Neural cell (in vitro differentiated cells): ENCODE data around the gene PIAS2. TPM values are rescaled to one million over a fixed set of nuclear protein-coding genes. Genes with fewer than 3 reads are reported as not detected.

Experiments used
- H2AFZ ChIP-seq: fragments of 200-600, 300-800 bp; sonication (generic), shearing (Covaris generic); 2 replicates; pipeline ENCODE4 v1.6.0; 2014; ENCODE audit warnings: low read depth, mild to moderate bottlenecking, antibody characterized with exemption, low read length, moderate library complexity
- H3F3A ChIP-seq: fragments of 200-600 bp; shearing (Covaris generic); 2 replicates; pipeline ENCODE4 v1.6.1; 2016; ENCODE audit warnings: mild to moderate bottlenecking, moderate library complexity, mixed read lengths, antibody characterized with exemption, low read length; ENCODE audit not compliant: insufficient read depth, poor library complexity, severe bottlenecking
- H3K27ac ChIP-seq: fragments of 200-600, 300-800 bp; sonication (generic), shearing (Covaris generic); 2 replicates; pipeline ENCODE4 v1.5.1; 2014; ENCODE audit warnings: mild to moderate bottlenecking, low read length, moderate library complexity
- H3K27me3 ChIP-seq: fragments of 300-800, 200-600 bp; sonication (generic), shearing (Covaris generic); 2 replicates; pipeline ENCODE4 v1.6.0; 2014; ENCODE audit warnings: mild to moderate bottlenecking, low read depth, low read length, moderate library complexity; ENCODE audit not compliant: insufficient read depth
- H3K36me3 ChIP-seq: fragments of 300-800, 200-600 bp; sonication (generic), shearing (Covaris generic); 2 replicates; pipeline ENCODE4 v1.5.1; 2014; ENCODE audit warnings: mild to moderate bottlenecking, antibody characterized with exemption, low read length, moderate library complexity; ENCODE audit not compliant: insufficient read depth
- H3K4me2 ChIP-seq: fragments of 300-800, 200-600 bp; sonication (generic), shearing (Covaris generic); 2 replicates; pipeline ENCODE4 v1.6.0; 2014; ENCODE audit warnings: mild to moderate bottlenecking, low read length
- H3K4me3 ChIP-seq: fragments of 300-800, 200-600 bp; sonication (generic), shearing (Covaris generic); 2 replicates; pipeline ENCODE4 v1.5.1; 2014; ENCODE audit warnings: mild to moderate bottlenecking, low read length, moderate library complexity
- H3K79me2 ChIP-seq: fragments of 200-600 bp; shearing (Covaris generic); replicated peaks from 2 replicates; pipeline ENCODE4 v1.6.0; 2014; ENCODE audit warnings: mild to moderate bottlenecking, low read length, moderate library complexity; ENCODE audit not compliant: insufficient read depth
- H3K9ac ChIP-seq: fragments of 300-800, 200-600 bp; sonication (generic), shearing (Covaris generic); 2 replicates; pipeline ENCODE4 v1.6.1; 2016; ENCODE audit warnings: mild to moderate bottlenecking, low read length, mixed read lengths
- H3K9me2 ChIP-seq: fragments of 200-600 bp; shearing (Covaris generic); 2 replicates; pipeline ENCODE4 v1.6.1; 2016; ENCODE audit warnings: mild to moderate bottlenecking, low read length, mixed read lengths; ENCODE audit not compliant: insufficient read depth
- H3K9me3 ChIP-seq: fragments of 200-600, 300-800 bp; sonication (generic), shearing (Covaris generic); 2 replicates; pipeline ENCODE4 v1.6.1; 2016; ENCODE audit warnings: mild to moderate bottlenecking, mixed run types, low read length, moderate library complexity, mixed read lengths
- H4K20me1 ChIP-seq: fragments of 200-600 bp; shearing (Covaris generic); 2 replicates; pipeline ENCODE4 v1.6.1; 2016; ENCODE audit warnings: mild to moderate bottlenecking, mixed run types; ENCODE audit not compliant: insufficient read depth
- EP300 ChIP-seq: fragments of 450-650 bp; conservative IDR thresholded peaks from 2 replicates; pipeline ENCODE4 v1.6.1; 2014; ENCODE audit warnings: antibody characterized with exemption, mild to moderate bottlenecking, moderate library complexity; ENCODE audit not compliant: poor library complexity, severe bottlenecking
- MXI1 ChIP-seq: fragments of 450-650 bp; conservative IDR thresholded peaks from 2 replicates; pipeline ENCODE4 v1.6.1; 2014; ENCODE audit warnings: antibody characterized with exemption, mild to moderate bottlenecking; ENCODE audit not compliant: poor library complexity, severe bottlenecking
- POLR2AphosphoS5 ChIP-seq: IDR thresholded peaks from 2 replicates; pipeline ENCODE4 v1.6.1; 2012
- RAD21 ChIP-seq: fragments of 450-650 bp; conservative IDR thresholded peaks from 2 replicates; pipeline ENCODE4 v1.6.1; 2014; ENCODE audit warnings: antibody characterized with exemption, mild to moderate bottlenecking, moderate library complexity
- TAF1 ChIP-seq: IDR thresholded peaks from 2 replicates; pipeline ENCODE4 v1.6.1; 2012; ENCODE audit warnings: low read depth
- polyA plus RNA-seq: library from polyadenylated mRNA; depleted of rRNA; stranded (reverse); fragments of >200 nt; gene quantifications from 2 replicates; pipeline ENCODE4 v1.2.3, GENCODE V29; 2014
- TF ChIP-seq, protein P1 (sequence below): fragments of 450-650 bp; IDR thresholded peaks from 2 replicates; pipeline ENCODE4 v1.5.1; 2014; ENCODE audit warnings: antibody characterized with exemption, mild to moderate bottlenecking, moderate library complexity; ENCODE audit not compliant: poor library complexity, severe bottlenecking
- TF ChIP-seq, protein P2 (sequence below): IDR thresholded peaks from 2 replicates; pipeline ENCODE4 v1.6.1; 2012; ENCODE audit warnings: borderline replicate concordance

Gene PIAS2
- polyA plus RNA-seq, 1 donor from 2014 or later, result 32.1 TPM

DNA sequence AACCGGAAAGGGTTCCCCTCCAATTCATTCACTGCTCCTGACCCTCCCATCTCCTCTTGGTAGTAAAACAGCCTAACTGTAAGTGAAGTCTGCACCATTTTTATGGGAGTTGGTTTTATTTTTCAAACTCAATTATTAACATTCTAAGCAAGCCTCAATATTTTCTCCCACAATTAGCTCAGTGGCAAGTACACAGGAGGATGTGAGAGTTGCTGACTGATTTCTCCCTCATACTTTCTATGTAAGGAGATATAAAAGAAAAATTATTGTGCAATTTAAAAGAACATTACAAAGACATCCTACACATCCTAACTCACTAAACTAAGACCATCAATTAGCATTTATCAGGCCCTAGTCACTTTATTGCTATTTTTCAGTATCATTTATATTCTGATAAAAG lies 73.9 kb downstream of the PIAS2 start:
- Histone ChIP-seq H3K4me3 (no peak overlapping the region), H3K79me2 (no peaks in the 10 kb centered on the region), H3K4me2 (no peak overlapping the region), H3F3A (no peaks in the 10 kb centered on the region), H4K20me1 (no peaks in the 10 kb centered on the region), H3K27ac (no peak overlapping the region), H3K36me3 (no peaks in the 10 kb centered on the region), H3K9me3 (no peaks in the 10 kb centered on the region), H3K27me3 (no peaks in the 10 kb centered on the region), H2AFZ (no peak overlapping the region), H3K9ac (no peak overlapping the region), H3K9me2 (no peaks in the 10 kb centered on the region)
- TF ChIP-seq POLR2AphosphoS5, result no peak
- TF ChIP-seq, protein P1, sequence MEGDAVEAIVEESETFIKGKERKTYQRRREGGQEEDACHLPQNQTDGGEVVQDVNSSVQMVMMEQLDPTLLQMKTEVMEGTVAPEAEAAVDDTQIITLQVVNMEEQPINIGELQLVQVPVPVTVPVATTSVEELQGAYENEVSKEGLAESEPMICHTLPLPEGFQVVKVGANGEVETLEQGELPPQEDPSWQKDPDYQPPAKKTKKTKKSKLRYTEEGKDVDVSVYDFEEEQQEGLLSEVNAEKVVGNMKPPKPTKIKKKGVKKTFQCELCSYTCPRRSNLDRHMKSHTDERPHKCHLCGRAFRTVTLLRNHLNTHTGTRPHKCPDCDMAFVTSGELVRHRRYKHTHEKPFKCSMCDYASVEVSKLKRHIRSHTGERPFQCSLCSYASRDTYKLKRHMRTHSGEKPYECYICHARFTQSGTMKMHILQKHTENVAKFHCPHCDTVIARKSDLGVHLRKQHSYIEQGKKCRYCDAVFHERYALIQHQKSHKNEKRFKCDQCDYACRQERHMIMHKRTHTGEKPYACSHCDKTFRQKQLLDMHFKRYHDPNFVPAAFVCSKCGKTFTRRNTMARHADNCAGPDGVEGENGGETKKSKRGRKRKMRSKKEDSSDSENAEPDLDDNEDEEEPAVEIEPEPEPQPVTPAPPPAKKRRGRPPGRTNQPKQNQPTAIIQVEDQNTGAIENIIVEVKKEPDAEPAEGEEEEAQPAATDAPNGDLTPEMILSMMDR, result no peak

DNA sequence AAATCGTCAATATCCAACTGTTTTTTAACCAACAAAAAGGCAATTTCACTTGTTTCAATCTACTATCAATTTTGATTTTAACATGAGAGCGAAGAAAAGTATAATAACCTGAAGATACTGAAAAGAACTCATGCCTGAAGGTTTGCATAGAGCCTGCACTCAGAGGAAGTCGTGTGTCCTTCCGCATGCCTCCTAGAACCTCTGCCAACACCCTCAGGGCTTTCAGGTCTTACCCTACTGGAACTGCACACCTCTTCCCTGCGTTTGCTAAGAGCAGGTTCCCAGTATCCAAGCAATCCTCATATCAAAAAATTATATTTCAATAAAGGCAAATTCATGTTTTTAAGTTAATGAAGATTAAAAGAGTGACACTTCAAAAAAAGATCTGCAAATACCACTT lies 74.7 kb downstream of the PIAS2 start:
- Histone ChIP-seq H3K27me3 (no peaks in the 10 kb centered on the region), H3K36me3 (no peaks in the 10 kb centered on the region), H2AFZ (no peak overlapping the region), H3K4me3 (no peak overlapping the region), H3K27ac (no peak overlapping the region), H3K9me3 (no peaks in the 10 kb centered on the region), H4K20me1 (no peaks in the 10 kb centered on the region), H3F3A (no peaks in the 10 kb centered on the region), H3K9me2 (no peaks in the 10 kb centered on the region), H3K79me2 (no peaks in the 10 kb centered on the region), H3K4me2 (no peak overlapping the region), H3K9ac (no peak overlapping the region)
- TF ChIP-seq RAD21 (no peak), TAF1 (no peak), EP300 (no peak), MXI1 (no peak), POLR2AphosphoS5 (no peak)
- TF ChIP-seq, protein P2, sequence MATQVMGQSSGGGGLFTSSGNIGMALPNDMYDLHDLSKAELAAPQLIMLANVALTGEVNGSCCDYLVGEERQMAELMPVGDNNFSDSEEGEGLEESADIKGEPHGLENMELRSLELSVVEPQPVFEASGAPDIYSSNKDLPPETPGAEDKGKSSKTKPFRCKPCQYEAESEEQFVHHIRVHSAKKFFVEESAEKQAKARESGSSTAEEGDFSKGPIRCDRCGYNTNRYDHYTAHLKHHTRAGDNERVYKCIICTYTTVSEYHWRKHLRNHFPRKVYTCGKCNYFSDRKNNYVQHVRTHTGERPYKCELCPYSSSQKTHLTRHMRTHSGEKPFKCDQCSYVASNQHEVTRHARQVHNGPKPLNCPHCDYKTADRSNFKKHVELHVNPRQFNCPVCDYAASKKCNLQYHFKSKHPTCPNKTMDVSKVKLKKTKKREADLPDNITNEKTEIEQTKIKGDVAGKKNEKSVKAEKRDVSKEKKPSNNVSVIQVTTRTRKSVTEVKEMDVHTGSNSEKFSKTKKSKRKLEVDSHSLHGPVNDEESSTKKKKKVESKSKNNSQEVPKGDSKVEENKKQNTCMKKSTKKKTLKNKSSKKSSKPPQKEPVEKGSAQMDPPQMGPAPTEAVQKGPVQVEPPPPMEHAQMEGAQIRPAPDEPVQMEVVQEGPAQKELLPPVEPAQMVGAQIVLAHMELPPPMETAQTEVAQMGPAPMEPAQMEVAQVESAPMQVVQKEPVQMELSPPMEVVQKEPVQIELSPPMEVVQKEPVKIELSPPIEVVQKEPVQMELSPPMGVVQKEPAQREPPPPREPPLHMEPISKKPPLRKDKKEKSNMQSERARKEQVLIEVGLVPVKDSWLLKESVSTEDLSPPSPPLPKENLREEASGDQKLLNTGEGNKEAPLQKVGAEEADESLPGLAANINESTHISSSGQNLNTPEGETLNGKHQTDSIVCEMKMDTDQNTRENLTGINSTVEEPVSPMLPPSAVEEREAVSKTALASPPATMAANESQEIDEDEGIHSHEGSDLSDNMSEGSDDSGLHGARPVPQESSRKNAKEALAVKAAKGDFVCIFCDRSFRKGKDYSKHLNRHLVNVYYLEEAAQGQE, result no peak
- TF ChIP-seq, protein P1, result no peak
